Muscle layer of duodenum (tissue), 2 donors: Measurements from ENCODE around the gene NPAS4.
"Not testable (repeated sequence)": the region's sequence is repeated elsewhere in the genome, so short reads cannot be mapped to it uniquely, and the experiment has no call there.

Experiments
- H3K27ac ChIP-seq: one replicate; pipeline ENCODE4 v1.7.0; 2013; ENCODE audit warnings: mild to moderate bottlenecking, low read length
- H3K27me3 ChIP-seq: one replicate; pipeline ENCODE4 v1.7.0; 2013; ENCODE audit warnings: low read depth, mild to moderate bottlenecking, control low read depth, low read length
- H3K36me3 ChIP-seq, 2 donors: one replicate each; pipeline ENCODE4 v1.7.0; 2013; ENCODE audit warnings: low read length in 2 of 2, control low read depth in 1 of 2, mild to moderate bottlenecking in 1 of 2; ENCODE audit not compliant: insufficient read depth in 2 of 2, control insufficient read depth in 1 of 2
- H3K4me1 ChIP-seq, 2 donors: one replicate each; pipeline ENCODE4 v1.7.0; 2013; ENCODE audit warnings: low read length in 2 of 2, mild to moderate bottlenecking in 2 of 2, control low read depth in 1 of 2, moderate library complexity in 1 of 2; ENCODE audit not compliant: insufficient read depth in 2 of 2, control insufficient read depth in 1 of 2
- H3K4me3 ChIP-seq, 2 donors: one replicate each; pipeline ENCODE4 v1.7.0; 2013; ENCODE audit warnings: low read length in 2 of 2, low read depth in 1 of 2, mild to moderate bottlenecking in 1 of 2
- H3K9me3 ChIP-seq, 2 donors: one replicate each; pipeline ENCODE4 v1.7.0; 2013; ENCODE audit warnings: low read length in 2 of 2, control low read depth in 1 of 2, mild to moderate bottlenecking in 1 of 2; ENCODE audit not compliant: control insufficient read depth in 1 of 2
- donor health status: healthy.

The NPAS4 gene

GRCh38 chr11:66440101-66440939 lies 19.5 kb downstream of the NPAS4 start:
- H3K36me3 ChIP-seq, result peaks cover 7 to 17% of the 10 kb centered on the region in 2 donors
- H3K4me1 ChIP-seq, H3K27ac ChIP-seq, H3K4me3 ChIP-seq, H3K27me3 ChIP-seq, H3K9me3 ChIP-seq: not testable (repeated sequence)

GRCh38 chr11:66440940-66441282 lies 20.1 kb downstream of the NPAS4 start:
- H3K36me3 ChIP-seq, result peaks cover 5 to 11% of the 10 kb centered on the region in 2 donors
- not testable (repeated sequence) for H3K9me3 ChIP-seq, H3K27me3 ChIP-seq, H3K27ac ChIP-seq, H3K4me1 ChIP-seq, H3K4me3 ChIP-seq

- Histone ChIP-seq H3K27ac (no peak overlapping the region), H3K9me3 (peaks cover 0 to 2% of the 10 kb centered on the region in 2 donors), H3K27me3 (no peaks in the 10 kb centered on the region), H3K4me3 (no peak overlapping the region), H3K4me1 (no peaks in the 10 kb centered on the region), H3K36me3 (no peaks in the 10 kb centered on the region)
These were observed 22.8 kb downstream of the NPAS4 start for GRCh38 chr11:66443602-66444001.

DNA sequence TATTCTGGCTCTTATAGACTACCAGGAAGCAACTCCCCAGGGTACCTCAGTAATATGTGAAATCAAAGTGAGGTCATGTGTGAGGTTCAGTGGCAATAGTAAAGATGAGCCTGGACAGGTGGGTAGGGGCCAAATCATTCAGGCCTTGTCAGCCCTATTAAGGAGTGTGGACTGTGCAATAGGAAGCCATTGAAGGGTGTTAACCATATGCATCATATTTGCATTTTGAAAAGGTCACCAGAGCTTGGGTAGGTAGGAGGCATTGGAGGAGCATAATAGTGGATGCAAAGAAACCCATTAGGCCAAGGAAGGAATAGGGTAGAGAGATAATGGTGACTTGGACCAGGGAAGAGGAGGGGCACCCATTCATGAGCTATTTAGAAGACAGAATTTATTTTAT lies 26.2 kb downstream of the NPAS4 start:
- Histone ChIP-seq H3K4me3 (no peak overlapping the region), H3K27ac (no peak overlapping the region), H3K9me3 (peaks cover 0 to 2% of the 10 kb centered on the region in 2 donors), H3K36me3 (no peaks in the 10 kb centered on the region), H3K27me3 (no peaks in the 10 kb centered on the region), H3K4me1 (no peaks in the 10 kb centered on the region)

DNA sequence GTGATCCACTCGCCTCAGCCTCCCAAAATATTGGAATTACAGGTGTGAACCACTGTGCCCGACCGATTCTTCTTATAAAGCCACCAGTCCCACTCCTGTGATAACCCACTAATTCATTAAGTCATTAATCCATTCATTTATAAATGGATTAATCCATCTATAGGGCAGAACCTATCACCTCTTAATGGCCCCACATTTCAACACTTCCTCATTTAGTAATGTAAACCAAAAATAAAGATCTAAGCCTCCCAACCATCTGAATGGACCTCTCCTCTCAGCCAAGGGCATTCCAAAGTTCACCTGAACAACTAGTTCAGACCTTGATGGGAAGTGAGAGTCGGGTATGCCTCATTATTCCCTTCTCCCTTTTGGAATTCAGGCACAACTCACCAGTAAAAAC lies 27.7 kb downstream of the NPAS4 start:
- no peaks in the 10 kb centered on the region for H3K27me3 ChIP-seq
- H3K36me3 ChIP-seq, result no peaks in the 10 kb centered on the region
- H3K27ac ChIP-seq, result no peak overlapping the region
- H3K4me3 ChIP-seq, result no peak overlapping the region
- no peaks in the 10 kb centered on the region for H3K9me3 ChIP-seq
- H3K4me1 ChIP-seq, result no peaks in the 10 kb centered on the region

DNA sequence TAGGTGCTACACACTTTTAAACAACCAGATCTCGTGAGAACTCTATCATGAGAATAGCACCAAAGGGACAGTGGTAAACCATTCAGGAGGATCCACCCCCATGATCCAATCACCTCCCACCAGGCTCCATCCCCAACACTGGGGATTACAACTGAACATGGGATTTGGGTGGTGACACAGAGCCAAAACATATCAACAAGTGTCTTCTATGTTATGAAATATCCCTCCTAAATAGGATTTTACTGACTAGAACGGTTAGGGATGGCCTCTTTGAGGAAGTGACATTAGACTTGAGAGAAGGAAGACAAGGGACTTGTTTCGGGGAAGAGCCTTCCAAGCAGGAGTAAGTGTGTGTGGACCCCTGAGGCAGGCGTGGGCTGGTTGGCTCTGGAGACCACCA lies 29.7 kb downstream of the NPAS4 start:
- Histone ChIP-seq H3K4me1 (no peaks in the 10 kb centered on the region), H3K27me3 (no peaks in the 10 kb centered on the region), H3K27ac (no peak overlapping the region), H3K4me3 (no peak overlapping the region), H3K36me3 (no peaks in the 10 kb centered on the region), H3K9me3 (no peaks in the 10 kb centered on the region)

GRCh38 chr11:66451663-66452062 lies 30.8 kb downstream of the NPAS4 start:
- Histone ChIP-seq H3K9me3 (no peaks in the 10 kb centered on the region), H3K27me3 (no peaks in the 10 kb centered on the region), H3K36me3 (no peaks in the 10 kb centered on the region), H3K27ac (no peak overlapping the region), H3K4me3 (no peak overlapping the region), H3K4me1 (no peaks in the 10 kb centered on the region)

GRCh38 chr11:66454247-66454646 lies 33.4 kb downstream of the NPAS4 start:
- no peaks in the 10 kb centered on the region for H3K4me1 ChIP-seq
- no peaks in the 10 kb centered on the region for H3K36me3 ChIP-seq
- H3K27ac ChIP-seq, result no peak overlapping the region
- no peaks in the 10 kb centered on the region for H3K9me3 ChIP-seq
- no peaks in the 10 kb centered on the region for H3K27me3 ChIP-seq
- no peak overlapping the region for H3K4me3 ChIP-seq

GRCh38 chr11:66454828-66455227 lies 34.0 kb downstream of the NPAS4 start:
- H3K27ac ChIP-seq, result no peak overlapping the region
- no peaks in the 10 kb centered on the region for H3K4me1 ChIP-seq
- no peaks in the 10 kb centered on the region for H3K36me3 ChIP-seq

GRCh38 chr11:66457826-66458225 lies 37.0 kb downstream of the NPAS4 start:
- H3K36me3 ChIP-seq, result no peaks in the 10 kb centered on the region
- H3K4me1 ChIP-seq, result no peaks in the 10 kb centered on the region
- H3K9me3 ChIP-seq, result no peaks in the 10 kb centered on the region
- H3K27ac ChIP-seq, result no peak overlapping the region
- no peaks in the 10 kb centered on the region for H3K27me3 ChIP-seq
- no peak overlapping the region for H3K4me3 ChIP-seq

More at GRCh38 chr11:66454828-66455227, 34.0 kb downstream of the NPAS4 start:
- H3K4me3 ChIP-seq, result no peak overlapping the region
- H3K9me3 ChIP-seq, result no peaks in the 10 kb centered on the region
- no peaks in the 10 kb centered on the region for H3K27me3 ChIP-seq

GRCh38 chr11:66459138-66459778 lies 38.4 kb downstream of the NPAS4 start:
- no peak overlapping the region for H3K27ac ChIP-seq
- no peaks in the 10 kb centered on the region for H3K4me1 ChIP-seq
- H3K36me3 ChIP-seq, result no peaks in the 10 kb centered on the region
- H3K27me3 ChIP-seq, result no peaks in the 10 kb centered on the region
- H3K9me3 ChIP-seq, result no peaks in the 10 kb centered on the region
- H3K4me3 ChIP-seq, result no peak overlapping the region

DNA sequence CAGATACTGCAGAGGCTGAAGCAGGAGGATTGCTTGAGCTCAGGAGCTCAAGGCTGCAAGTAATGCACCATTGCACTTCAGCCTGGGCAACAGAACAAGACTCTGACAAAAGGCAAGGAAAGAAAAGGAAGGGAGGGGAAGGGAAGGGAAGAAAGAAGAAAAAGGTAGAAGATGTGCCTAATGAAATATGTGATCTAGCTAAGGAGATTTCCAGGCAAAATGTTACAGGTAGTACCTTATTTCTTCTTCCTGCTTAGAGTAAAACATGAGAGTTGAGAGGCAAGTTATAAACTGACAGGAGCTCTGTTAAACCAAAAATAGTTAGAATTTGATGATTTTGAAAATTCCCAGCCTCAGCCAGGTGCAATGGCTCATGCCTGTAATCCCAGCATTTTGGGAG lies 41.2 kb downstream of the NPAS4 start:
- Histone ChIP-seq H3K27me3 (no peaks in the 10 kb centered on the region), H3K27ac (no peak overlapping the region), H3K4me3 (no peak overlapping the region), H3K36me3 (no peaks in the 10 kb centered on the region), H3K4me1 (no peaks in the 10 kb centered on the region), H3K9me3 (no peaks in the 10 kb centered on the region)
